ENCODE data around the gene TAF11.
A peak's percentile ranks its signal among the peaks of the same experiment; 100 is the strongest.
"Not testable (repeated sequence)": the region's sequence is repeated elsewhere in the genome, so short reads cannot be mapped to it uniquely, and the experiment has no call there.

TAF11 gene

GRCh38 chr6:34887753-34888513 is at the start of gene TAF11:
TAF11 (minus strand) TSS chr6:34888042; CDS start chr6:34887957, 85 bp downstream.
- peak; percentile 96 for DNase-seq

- DNase-seq: peak; percentile 76
Observed at GRCh38 chr6:34934516-34934915, 46.7 kb upstream of the TAF11 start.

- DNase-seq: not testable (repeated sequence)
Observed at GRCh38 chr6:34932202-34932601, 44.4 kb upstream of the TAF11 start.

GRCh38 chr6:34930221-34930620 is 42.4 kb upstream of the TAF11 start:
- no peak for DNase-seq

- DNase-seq: no peak
Observed at GRCh38 chr6:34929241-34929978, 41.6 kb upstream of the TAF11 start.

- DNase-seq: no peak
Observed at GRCh38 chr6:34928695-34929094, 40.9 kb upstream of the TAF11 start.

GRCh38 chr6:34928220-34928619 is 40.4 kb upstream of the TAF11 start:
- no peak for DNase-seq

GRCh38 chr6:34926655-34927054 is 38.8 kb upstream of the TAF11 start:
- DNase-seq: no peak

GRCh38 chr6:34924831-34925625 is 37.2 kb upstream of the TAF11 start:
- no peak for DNase-seq

GRCh38 chr6:34922177-34922663 is 34.4 kb upstream of the TAF11 start:
- DNase-seq: no peak

- no peak for DNase-seq
Observed at GRCh38 chr6:34920097-34920496, 32.3 kb upstream of the TAF11 start.

GRCh38 chr6:34919651-34920050 is 31.8 kb upstream of the TAF11 start:
- DNase-seq: no peak

- DNase-seq: no peak
Observed at GRCh38 chr6:34917626-34918285, 29.9 kb upstream of the TAF11 start.

GRCh38 chr6:34916348-34916967 is 28.6 kb upstream of the TAF11 start:
- DNase-seq: no peak

- DNase-seq: no peak
Observed at GRCh38 chr6:34914358-34914757, 26.5 kb upstream of the TAF11 start.

- DNase-seq: no peak
Observed at GRCh38 chr6:34912715-34913464, 25.0 kb upstream of the TAF11 start.

GRCh38 chr6:34911822-34912221 is 24.0 kb upstream of the TAF11 start:
- DNase-seq: no peak

- DNase-seq: no peak
Observed at GRCh38 chr6:34909320-34909883, 21.6 kb upstream of the TAF11 start.

- no peak for DNase-seq
Observed at GRCh38 chr6:34908194-34908593, 20.4 kb upstream of the TAF11 start.

GRCh38 chr6:34906826-34907225 is 19.0 kb upstream of the TAF11 start:
- no peak for DNase-seq

GRCh38 chr6:34904990-34905613 is 17.3 kb upstream of the TAF11 start:
- no peak for DNase-seq
